SU-DHL-6 (cell line): ENCODE data around the gene COL25A1.

Source experiments
- CTCF ChIP-seq: fragments of 200-600 bp; sonication (generic); IDR thresholded peaks from one replicate; pipeline ENCODE4 v1.5.1; 2017; ENCODE audit warnings: antibody characterized with exemption, mild to moderate bottlenecking, low read length, moderate library complexity; ENCODE audit not compliant: insufficient read depth, poor library complexity, severe bottlenecking
- EZH2phosphoT487 ChIP-seq: fragments of 200-600 bp; sonication (generic), shearing (Covaris generic); conservative IDR thresholded peaks from 2 replicates; pipeline ENCODE4 v1.6.1; 2018; ENCODE audit warnings: mild to moderate bottlenecking, antibody characterized with exemption, low read length, moderate library complexity, mixed read lengths

- TF ChIP-seq CTCF (no peak), EZH2phosphoT487 (no peak)
These were observed 518.6 kb downstream of the COL25A1 start for GRCh38 chr4:108783665-108784463.
